ENCODE measurements around the gene LPP.

LPP gene

DNA sequence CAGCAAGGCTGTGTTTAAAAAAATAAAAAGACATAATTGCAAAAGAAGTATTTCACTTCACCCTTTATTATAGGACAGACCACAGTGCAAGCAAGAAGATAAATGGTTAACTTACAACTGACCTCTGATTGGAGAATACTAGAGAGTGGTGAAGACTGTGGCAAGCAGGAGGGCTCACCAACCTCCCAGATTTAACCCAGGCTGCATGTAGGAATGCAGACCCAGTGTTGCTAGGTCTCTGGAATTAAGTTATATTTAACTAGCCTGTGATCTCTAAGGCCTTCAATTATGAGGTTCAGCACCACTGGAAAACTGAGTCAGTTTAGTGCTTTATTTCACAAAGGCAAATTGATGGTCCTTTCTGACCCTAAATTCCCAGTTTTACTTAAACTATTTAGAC, 436.6 kb downstream of the LPP start:
- TF ChIP-seq, protein P1, sequence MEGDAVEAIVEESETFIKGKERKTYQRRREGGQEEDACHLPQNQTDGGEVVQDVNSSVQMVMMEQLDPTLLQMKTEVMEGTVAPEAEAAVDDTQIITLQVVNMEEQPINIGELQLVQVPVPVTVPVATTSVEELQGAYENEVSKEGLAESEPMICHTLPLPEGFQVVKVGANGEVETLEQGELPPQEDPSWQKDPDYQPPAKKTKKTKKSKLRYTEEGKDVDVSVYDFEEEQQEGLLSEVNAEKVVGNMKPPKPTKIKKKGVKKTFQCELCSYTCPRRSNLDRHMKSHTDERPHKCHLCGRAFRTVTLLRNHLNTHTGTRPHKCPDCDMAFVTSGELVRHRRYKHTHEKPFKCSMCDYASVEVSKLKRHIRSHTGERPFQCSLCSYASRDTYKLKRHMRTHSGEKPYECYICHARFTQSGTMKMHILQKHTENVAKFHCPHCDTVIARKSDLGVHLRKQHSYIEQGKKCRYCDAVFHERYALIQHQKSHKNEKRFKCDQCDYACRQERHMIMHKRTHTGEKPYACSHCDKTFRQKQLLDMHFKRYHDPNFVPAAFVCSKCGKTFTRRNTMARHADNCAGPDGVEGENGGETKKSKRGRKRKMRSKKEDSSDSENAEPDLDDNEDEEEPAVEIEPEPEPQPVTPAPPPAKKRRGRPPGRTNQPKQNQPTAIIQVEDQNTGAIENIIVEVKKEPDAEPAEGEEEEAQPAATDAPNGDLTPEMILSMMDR (IDR thresholded peaks at IDR 0.05): no peak
- H3K27ac ChIP-seq: no peak overlapping the region

GRCh38 chr3:188594139-188594538, 440.2 kb downstream of the LPP start:
- TF ChIP-seq, protein P1 (IDR thresholded peaks at IDR 0.05): no peak
- no peak for TF ChIP-seq ZFX (IDR thresholded peaks at IDR 0.05; ENCODE audit: borderline replicate concordance)
- H3K27ac ChIP-seq: no peak overlapping the region

DNA sequence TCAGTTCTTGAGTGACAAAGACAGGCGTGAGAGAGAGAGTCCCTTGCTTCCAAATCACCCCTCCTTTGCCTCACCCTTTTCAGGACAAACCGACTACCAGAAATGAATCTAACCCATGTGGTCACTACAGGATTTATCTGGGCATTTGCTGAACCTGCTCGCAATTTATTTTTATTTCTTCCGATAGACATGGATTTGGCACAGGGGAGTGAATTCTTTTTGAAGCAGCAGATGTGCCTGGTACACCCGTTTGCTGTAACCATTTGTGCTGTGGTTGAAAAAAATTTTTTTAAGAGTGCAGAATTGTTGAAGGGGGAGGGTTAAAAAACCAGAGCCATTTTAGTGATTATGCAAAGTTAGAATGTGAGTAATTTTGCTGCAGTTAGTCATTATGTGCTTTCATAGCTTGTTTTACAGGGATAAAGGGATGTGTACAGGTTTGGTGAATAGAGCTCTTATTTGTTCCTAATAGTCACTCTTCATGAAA, 442.0 kb downstream of the LPP start:
- H3K27ac ChIP-seq: no peak overlapping the region
- TF ChIP-seq, protein P1 (IDR thresholded peaks at IDR 0.05): no peak
- TF ChIP-seq ZFX (IDR thresholded peaks at IDR 0.05; ENCODE audit: borderline replicate concordance): no peak

DNA sequence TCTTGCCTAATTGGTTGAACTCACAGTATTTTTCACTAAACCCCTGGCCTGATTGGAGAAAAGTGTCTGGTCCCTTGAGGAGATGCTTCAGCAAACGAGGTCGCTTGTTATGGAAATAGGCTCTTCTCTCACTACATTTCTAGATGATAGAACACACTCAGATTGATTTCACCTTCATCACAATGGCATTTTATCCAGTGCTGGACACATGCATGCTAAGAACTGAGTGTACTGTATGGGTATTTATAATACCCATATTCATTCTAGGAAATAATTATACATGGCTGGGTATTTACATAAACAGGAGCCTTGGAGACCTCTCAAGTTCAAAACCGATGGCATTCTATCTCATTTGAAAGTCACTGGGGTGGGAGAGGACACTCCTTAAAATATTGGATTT, 444.9 kb downstream of the LPP start:
- H3K27ac ChIP-seq: no peak overlapping the region
- no peak for TF ChIP-seq ZFX (IDR thresholded peaks at IDR 0.05; ENCODE audit: borderline replicate concordance)
- TF ChIP-seq, protein P1 (IDR thresholded peaks at IDR 0.05): no peak

DNA sequence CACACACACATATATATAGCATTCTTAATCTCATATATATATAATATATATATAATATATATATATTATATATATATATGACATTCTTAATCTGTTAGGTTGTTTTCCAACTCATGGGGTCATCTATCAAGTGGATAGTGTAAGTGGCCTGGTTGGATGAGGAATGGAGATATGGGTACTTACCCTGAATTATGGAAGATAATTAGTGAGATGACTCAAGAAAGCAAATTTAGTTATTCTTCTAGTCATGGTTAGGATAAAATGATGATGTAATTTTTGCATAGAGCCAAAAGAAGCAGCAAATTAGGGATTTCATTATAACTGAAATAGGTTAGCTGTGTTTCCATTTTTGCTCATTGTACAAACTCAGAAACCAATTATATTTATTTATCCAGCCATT, 448.2 kb downstream of the LPP start:
- TF ChIP-seq, protein P1 (IDR thresholded peaks at IDR 0.05): no peak
- TF ChIP-seq ZFX (IDR thresholded peaks at IDR 0.05; ENCODE audit: borderline replicate concordance): no peak
- H3K27ac ChIP-seq: no peak overlapping the region

DNA sequence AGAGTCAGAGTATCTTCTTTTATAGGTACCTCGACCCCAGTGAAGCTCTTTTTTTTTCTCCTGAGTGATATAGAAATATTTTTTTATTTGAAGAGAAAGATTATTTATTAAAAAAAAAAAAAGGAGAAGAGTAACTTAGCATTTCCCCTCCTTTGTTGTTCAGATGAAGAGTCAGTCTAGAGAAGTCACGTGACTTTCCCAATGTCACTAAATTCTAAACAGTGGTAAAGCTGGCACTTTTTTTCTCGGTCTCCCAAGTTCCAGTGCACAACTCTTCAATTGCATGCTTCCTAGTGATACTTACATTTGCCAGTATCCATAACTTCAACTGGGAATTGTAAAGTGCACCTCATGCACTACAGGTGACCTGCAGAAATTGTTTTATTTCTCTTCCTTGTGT, 448.7 kb downstream of the LPP start:
- TF ChIP-seq, protein P1 (IDR thresholded peaks at IDR 0.05): no peak
- TF ChIP-seq ZFX (IDR thresholded peaks at IDR 0.05; ENCODE audit: borderline replicate concordance): no peak
- no peak overlapping the region for H3K27ac ChIP-seq

GRCh38 chr3:188604651-188605050, 450.7 kb downstream of the LPP start:
- no peak for TF ChIP-seq ZFX (IDR thresholded peaks at IDR 0.05; ENCODE audit: borderline replicate concordance)
- TF ChIP-seq, protein P1 (IDR thresholded peaks at IDR 0.05): no peak
- H3K27ac ChIP-seq: no peak overlapping the region

All from 22Rv1 (cell line).